H1 (cell line): ENCODE data around the gene SMC3. TPM values are rescaled to one million over a fixed set of nuclear protein-coding genes. Genes with fewer than 3 reads are reported as not detected.

ENCODE experiments used
- CTCF ChIA-PET: fragments of 300-600 bp; sonication (Branson Sonifier 250); formaldehyde crosslinking; loops from one replicate; lab custom pipeline; 2021; ENCODE audit not compliant: partially characterized antibody; lab: Charles Lee
- POLR2A ChIA-PET: fragments of 300-600 bp; sonication (Branson Sonifier 250); formaldehyde crosslinking; loops from one replicate; lab custom pipeline; 2021; ENCODE audit warnings: inconsistent platforms; ENCODE audit not compliant: partially characterized antibody; lab: Charles Lee
- DNase-seq, 2 experiments: peaks; one replicate each; pipeline versions ENCODE4 v3.0.0 to v3.0.0-alpha.2; 2010 to 2022; ENCODE audit warnings: low spot score in 2 of 2, low read depth in 1 of 2, mixed read lengths in 1 of 2
- FAIRE-seq: peaks from 2 replicates; lab custom pipeline; 2011; peaks lifted over from hg19 to GRCh38; lab: Jason Lieb, UNC
- H2AFZ ChIP-seq: 2 replicates; pipeline ENCODE4 v1.8.1; 2012; ENCODE audit warnings: low read length, inconsistent platforms
- H2AK5ac ChIP-seq: 2 replicates; pipeline ENCODE4 v1.6.1; 2013; ENCODE audit warnings: low read depth, low read length
- H2BK120ac ChIP-seq: replicated peaks from 2 replicates; pipeline ENCODE3; 2013; ENCODE audit warnings: low read depth, low read length, inconsistent platforms
- H2BK12ac ChIP-seq: 2 replicates; pipeline ENCODE4 v1.6.1; 2013; ENCODE audit warnings: low read depth, low read length
- H2BK15ac ChIP-seq: 2 replicates; pipeline ENCODE4 v1.6.1; 2013; ENCODE audit warnings: low read length
- H2BK20ac ChIP-seq: 2 replicates; pipeline ENCODE4 v1.6.1; 2013; ENCODE audit warnings: low read length
- H2BK5ac ChIP-seq: 2 replicates; pipeline ENCODE4 v1.6.1; 2013; ENCODE audit warnings: low read depth, low read length
- H3K14ac ChIP-seq: 2 replicates; pipeline ENCODE4 v1.6.1; 2013; ENCODE audit warnings: inconsistent platforms; ENCODE audit not compliant: insufficient read length
- H3K18ac ChIP-seq: 2 replicates; pipeline ENCODE4 v1.6.1; 2013; ENCODE audit warnings: low read length; ENCODE audit errors: extremely low read depth
- H3K23ac ChIP-seq: 2 replicates; pipeline ENCODE4 v1.6.1; 2013; ENCODE audit warnings: inconsistent platforms; ENCODE audit not compliant: insufficient read length
- H3K23me2 ChIP-seq: 2 replicates; pipeline ENCODE4 v1.6.1; 2013; ENCODE audit warnings: low read depth, low read length
- H3K27ac ChIP-seq: 2 replicates; pipeline ENCODE4 v1.6.1; 2011; ENCODE audit warnings: low read depth, low read length, inconsistent platforms
- H3K27me3 ChIP-seq, 4 experiments: replicated peaks in 1 of 4; 1 replicate in 1 of 4; 2 replicates in 3 of 4; pipeline versions ENCODE4 v1.6.1 to v1.8.1; 2011 to 2013; ENCODE audit warnings: low read length in 3 of 4, mild to moderate bottlenecking in 3 of 4, inconsistent platforms in 2 of 4, mixed read lengths in 2 of 4, moderate library complexity in 1 of 4; ENCODE audit not compliant: control insufficient read depth in 3 of 4, insufficient read depth in 3 of 4; ENCODE audit errors: extremely low read depth in 1 of 4
- H3K36me3 ChIP-seq, 4 experiments: 2 replicates each; pipeline versions ENCODE4 v1.6.1 to v1.8.1; 2011 to 2013; ENCODE audit warnings: mild to moderate bottlenecking in 4 of 4, low read length in 3 of 4, moderate library complexity in 2 of 4, control low read depth in 1 of 4, inconsistent platforms in 1 of 4; ENCODE audit not compliant: insufficient read depth in 4 of 4, control insufficient read depth in 2 of 4
- H3K4ac ChIP-seq: replicated peaks from 2 replicates; pipeline ENCODE3; 2013; ENCODE audit warnings: low read length, low read depth, mixed read lengths, inconsistent platforms; ENCODE audit not compliant: insufficient read length
- H3K4me1 ChIP-seq, 4 experiments: replicated peaks in 1 of 4; 1 replicate in 1 of 4; 2 replicates in 3 of 4; pipeline versions ENCODE4 v1.6.1 to v1.8.1; 2011 to 2013; ENCODE audit warnings: low read length in 3 of 4, inconsistent platforms in 2 of 4, mixed read lengths in 1 of 4; ENCODE audit not compliant: insufficient read depth in 4 of 4, control insufficient read depth in 3 of 4
- H3K4me2 ChIP-seq, 2 experiments: 2 replicates each; pipeline versions ENCODE4 v1.6.1 to v1.8.1; 2011 to 2013; ENCODE audit warnings: low read depth in 2 of 2, low read length in 2 of 2, control low read depth in 1 of 2, inconsistent platforms in 1 of 2, mild to moderate bottlenecking in 1 of 2; ENCODE audit not compliant: insufficient read depth in 1 of 2
- H3K4me3 ChIP-seq, 4 experiments: fragments of 200-600, 300-600 bp in 1 of 4; sonication (generic), shearing (Covaris generic), sonication (Bioruptor Twin) in 1 of 4; 2 replicates each; pipeline versions ENCODE4 v1.5.1 to v1.8.1; 2011 to 2016; ENCODE audit warnings: low read length in 4 of 4, low read depth in 3 of 4, control low read depth in 2 of 4, inconsistent platforms in 2 of 4, mild to moderate bottlenecking in 2 of 4, mixed read lengths in 1 of 4, moderate library complexity in 1 of 4; ENCODE audit not compliant: insufficient read depth in 2 of 4; ENCODE audit errors: extremely low read depth in 1 of 4
- H3K56ac ChIP-seq: replicated peaks from 2 replicates; pipeline ENCODE3; 2013; ENCODE audit warnings: low read depth, mild to moderate bottlenecking, mixed read lengths, low read length, inconsistent platforms; ENCODE audit not compliant: insufficient read length
- H3K79me1 ChIP-seq: 2 replicates; pipeline ENCODE4 v1.6.1; 2013; ENCODE audit warnings: low read depth, low read length, control low read depth
- H3K79me2 ChIP-seq, 2 experiments: 2 replicates each; pipeline versions ENCODE4 v1.6.1 to v1.8.1; 2012 to 2013; ENCODE audit warnings: low read length in 2 of 2, mild to moderate bottlenecking in 2 of 2, inconsistent platforms in 1 of 2; ENCODE audit not compliant: insufficient read depth in 2 of 2, control insufficient read depth in 1 of 2
- H3K9ac ChIP-seq, 4 experiments: replicated peaks in 1 of 4; 1 replicate in 1 of 4; 2 replicates in 3 of 4; pipeline versions ENCODE4 v1.6.1 to v1.8.1; 2011 to 2013; ENCODE audit warnings: low read depth in 3 of 4, low read length in 3 of 4, control low read depth in 2 of 4, mild to moderate bottlenecking in 2 of 4, moderate library complexity in 2 of 4, inconsistent platforms in 1 of 4; ENCODE audit errors: extremely low read depth in 1 of 4
- H3K9me3 ChIP-seq, 2 experiments: 2 replicates each; pipeline versions ENCODE4 v1.6.1 to v1.8.1; 2012 to 2013; ENCODE audit warnings: mild to moderate bottlenecking in 2 of 2, moderate library complexity in 2 of 2, control low read depth in 1 of 2, inconsistent platforms in 1 of 2, low read depth in 1 of 2, low read length in 1 of 2, mixed read lengths in 1 of 2; ENCODE audit not compliant: insufficient read depth in 2 of 2
- H4K20me1 ChIP-seq, 2 experiments: replicated peaks in 1 of 2; 2 replicates each; pipeline versions ENCODE3 to v1.8.1; 2011 to 2013; ENCODE audit warnings: inconsistent platforms in 2 of 2, low read length in 2 of 2, mild to moderate bottlenecking in 1 of 2; ENCODE audit not compliant: insufficient read depth in 2 of 2, control insufficient read depth in 1 of 2
- H4K5ac ChIP-seq: 2 replicates; pipeline ENCODE4 v1.6.1; 2013; ENCODE audit warnings: low read length, low read depth, mixed read lengths, inconsistent platforms; ENCODE audit not compliant: insufficient read length
- H4K8ac ChIP-seq: 2 replicates; pipeline ENCODE4 v1.8.0; 2013; ENCODE audit warnings: mild to moderate bottlenecking, moderate library complexity, low read length, inconsistent platforms; ENCODE audit not compliant: insufficient read depth; ENCODE audit errors: extremely low read depth
- H4K91ac ChIP-seq: replicated peaks from 2 replicates; pipeline ENCODE3; 2013; ENCODE audit warnings: low read length, mixed read lengths, inconsistent platforms; ENCODE audit not compliant: insufficient read length
- GABPA ChIP-seq: IDR thresholded peaks from 2 replicates; pipeline ENCODE4 v1.6.1; 2011; ENCODE audit warnings: mild to moderate bottlenecking, low read length, moderate library complexity, borderline replicate concordance; ENCODE audit not compliant: insufficient read depth
- SRF ChIP-seq: IDR thresholded peaks from 2 replicates; pipeline ENCODE4 v1.6.1; 2011; ENCODE audit warnings: mild to moderate bottlenecking, low read depth, low read length, moderate library complexity
- WGBS, 2 experiments: shearing (Covaris generic) in 1 of 2; methylation state at CpG; one replicate each; pipeline versions ENCODE4 v1.1.6 to v1.1.7; 2013 to 2015; ENCODE audit warnings: low lambda C conversion rate in 2 of 2, mixed read lengths in 2 of 2, inconsistent platforms in 1 of 2, low coverage in 1 of 2, missing lambda C conversion rate in 1 of 2; ENCODE audit not compliant: insufficient replicate concordance in 2 of 2, insufficient coverage in 1 of 2, insufficient read length in 1 of 2; ENCODE audit errors: extremely low coverage in 1 of 2, missing lambda C conversion rate in 1 of 2; 5-methylcytosine and 5-hydroxymethylcytosine counted together
- polyA plus RNA-seq, 7 experiments: library from polyadenylated mRNA; depleted of rRNA in 3 of 7; stranded (reverse) in 5 of 7; unstranded in 2 of 7; fragments of >200 nt in 5 of 7; fragments of 200-250 nt in 2 of 7; gene quantifications; 1 replicate in 5 of 7; 2 replicates in 1 of 7; 4 replicates in 1 of 7; pipeline versions ENCODE4 v1.2.1 to v1.2.3, GENCODE V29; 2011 to 2013; ENCODE audit warnings: missing spikeins in 2 of 7, mixed read lengths in 2 of 7
- total RNA-seq: library from RNA; stranded (reverse); fragmentation: NEBNext Ultra II Directional; extraction: Animal tissue kit (Norgen Biotek cat#: 25700); gene quantifications from 2 replicates; pipeline ENCODE4 v1.2.1, GENCODE V29; 2021

SMC3 gene
- total and polyA plus RNA-seq, 2 of the 8 experiments (the other 6 are each of a cell fraction or from before 2014, with no cell fraction given): 12.7 to 93.4 TPM

DNA sequence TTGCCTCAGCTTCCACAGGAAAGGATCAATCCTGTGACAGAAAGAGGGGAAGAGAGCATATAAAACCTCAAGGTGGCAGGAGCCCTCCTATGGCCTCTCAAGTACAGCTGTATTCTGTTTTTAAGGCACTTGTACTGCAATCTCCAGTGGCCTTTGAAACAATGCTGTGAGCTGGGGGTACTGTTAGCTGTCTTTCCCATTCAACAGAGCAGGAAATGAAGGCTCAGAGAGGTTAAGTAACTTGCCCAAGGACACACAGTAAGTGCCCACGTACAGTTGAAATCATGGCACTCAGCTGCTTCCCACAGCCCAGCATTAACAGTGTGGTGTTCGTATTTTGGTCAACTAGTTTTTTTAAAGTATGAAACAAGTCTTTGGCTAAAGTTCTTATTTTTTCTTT lies 35.8 kb upstream of the SMC3 start:
- no peak overlapping the region for H4K8ac ChIP-seq
- TF ChIP-seq SRF (no peak), GABPA (no peak)

More for the DNA sequence above, 35.8 kb upstream of the SMC3 start:
- no peak overlapping the region for H2BK15ac ChIP-seq
- peaks cover 2% of the 10 kb centered on the region; the same call in 1 of the 2 replicates for H3K23me2 ChIP-seq
- WGBS, 2 experiments: 93% methylated on average over 2 of the region's 2 CpGs; no CpG with 5 or more reads in 1 of the 2 experiments
- H3K36me3 ChIP-seq: no peaks in the 10 kb centered on the region
- peak overlapping the region; percentile 11; the same call in 1 of the 2 replicates for H3K18ac ChIP-seq
- H3K4me3 ChIP-seq: no peak overlapping the region
- H3K23ac ChIP-seq: no peak overlapping the region
- no peak overlapping the region for H3K4me2 ChIP-seq
- no peak overlapping the region for H3K56ac ChIP-seq
- ChIA-PET POLR2A (interaction anchor here (1.0 kb wide), 1 partner anchor 33 kb away, joined by 3 read pairs; no protein-coding TSS in a partner anchor), CTCF (interaction anchor here (0.6 to 3.4 kb wide), 6 partner anchors 15 to 177 kb away, joined by 3 to 16 read pairs (median 6); no protein-coding TSS in a partner anchor)
- H2BK12ac ChIP-seq: peak overlapping the region; percentile 75; the same call in 1 of the 2 replicates
- no peaks in the 10 kb centered on the region for H3K9me3 ChIP-seq
- no peaks in the 10 kb centered on the region; a peak in 1 of 7 replicates for H3K27me3 ChIP-seq
- peak overlapping the region; percentile 67 for H4K91ac ChIP-seq
- peaks cover 4 to 17% (median 5%) of the 10 kb centered on the region in 4 experiments for H3K4me1 ChIP-seq
- H2BK20ac ChIP-seq: peak overlapping the region; percentile 24; the same call in 1 of the 2 replicates
- no peak overlapping the region for H3K9ac ChIP-seq
- H3K27ac ChIP-seq: no peak overlapping the region
- no peak overlapping the region for H3K14ac ChIP-seq
- no peaks in the 10 kb centered on the region for H4K20me1 ChIP-seq
- no peak overlapping the region for H2AFZ ChIP-seq
- H3K79me2 ChIP-seq: no peaks in the 10 kb centered on the region
- FAIRE-seq (no peak), DNase-seq (no peak)
- H4K5ac ChIP-seq: no peak overlapping the region
- peak overlapping the region; percentile 30; the same call in 1 of the 2 replicates for H2AK5ac ChIP-seq
- no peak overlapping the region for H2BK120ac ChIP-seq
- no peak overlapping the region for H3K4ac ChIP-seq
- no peaks in the 10 kb centered on the region for H3K79me1 ChIP-seq
- no peak overlapping the region for H2BK5ac ChIP-seq
